Measurements from ENCODE around the gene SLC35B4.

Gene SLC35B4

DNA sequence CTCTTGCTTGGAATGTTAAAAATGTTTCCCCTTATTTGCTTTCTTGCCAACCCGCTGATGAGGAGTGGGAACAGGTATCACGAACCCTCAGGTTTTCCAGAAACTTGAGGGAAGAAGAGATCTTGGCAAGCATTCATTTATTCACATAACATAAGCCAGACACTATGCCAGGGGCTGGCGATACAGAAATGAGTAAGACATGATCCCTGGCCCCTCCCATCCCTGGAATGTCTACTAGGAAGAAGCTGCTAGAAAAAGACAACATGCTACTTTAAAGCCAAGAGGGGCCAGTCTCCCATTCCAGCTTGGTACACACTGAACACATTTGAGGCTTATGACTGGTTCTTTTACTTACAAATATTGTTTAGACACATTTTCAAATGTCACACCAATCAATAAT is 26.4 kb downstream of the SLC35B4 start:
- no peak for DNase-seq (ENCODE audit: low read depth)

DNA sequence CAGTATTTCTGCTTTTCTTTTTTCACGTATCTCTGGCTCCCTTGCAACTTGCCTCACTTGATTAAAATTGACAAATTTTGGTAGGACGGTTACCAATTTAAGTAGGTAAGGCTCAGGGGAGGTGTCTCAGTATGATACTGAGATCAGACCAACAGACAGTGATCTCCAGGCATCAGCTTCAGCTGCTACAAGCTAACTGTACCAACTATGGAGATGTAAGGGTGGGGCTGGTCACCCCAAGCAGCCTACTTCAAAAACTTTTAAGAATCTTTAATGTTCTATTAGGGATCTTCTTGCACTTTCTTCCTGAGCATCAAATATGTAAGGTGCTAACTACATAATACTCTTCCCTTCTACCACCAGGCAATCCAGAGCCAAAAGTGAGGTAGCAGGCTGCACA is 26.9 kb downstream of the SLC35B4 start:
- DNase-seq (ENCODE audit: low read depth), result no peak

DNA sequence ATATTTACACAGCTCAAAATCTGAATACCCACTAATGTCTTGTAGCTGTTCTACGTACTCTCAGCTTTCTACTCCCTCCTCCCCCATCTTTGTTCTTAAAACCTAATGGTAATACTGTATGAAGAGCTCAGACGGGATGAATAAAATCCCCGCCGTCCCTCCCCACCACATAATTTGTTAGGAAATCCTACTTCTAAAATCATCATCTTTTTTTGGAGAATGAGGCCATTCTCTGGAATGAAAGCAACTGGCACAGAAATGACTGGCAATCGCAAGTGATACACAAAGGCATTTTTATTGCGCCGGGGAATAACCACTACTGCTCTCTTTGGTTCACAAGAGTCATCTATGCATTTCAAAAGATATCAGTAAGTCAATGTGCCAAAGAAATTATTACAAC is 27.3 kb downstream of the SLC35B4 start:
- peak; percentile 21 for DNase-seq (ENCODE audit: low read depth)

DNA sequence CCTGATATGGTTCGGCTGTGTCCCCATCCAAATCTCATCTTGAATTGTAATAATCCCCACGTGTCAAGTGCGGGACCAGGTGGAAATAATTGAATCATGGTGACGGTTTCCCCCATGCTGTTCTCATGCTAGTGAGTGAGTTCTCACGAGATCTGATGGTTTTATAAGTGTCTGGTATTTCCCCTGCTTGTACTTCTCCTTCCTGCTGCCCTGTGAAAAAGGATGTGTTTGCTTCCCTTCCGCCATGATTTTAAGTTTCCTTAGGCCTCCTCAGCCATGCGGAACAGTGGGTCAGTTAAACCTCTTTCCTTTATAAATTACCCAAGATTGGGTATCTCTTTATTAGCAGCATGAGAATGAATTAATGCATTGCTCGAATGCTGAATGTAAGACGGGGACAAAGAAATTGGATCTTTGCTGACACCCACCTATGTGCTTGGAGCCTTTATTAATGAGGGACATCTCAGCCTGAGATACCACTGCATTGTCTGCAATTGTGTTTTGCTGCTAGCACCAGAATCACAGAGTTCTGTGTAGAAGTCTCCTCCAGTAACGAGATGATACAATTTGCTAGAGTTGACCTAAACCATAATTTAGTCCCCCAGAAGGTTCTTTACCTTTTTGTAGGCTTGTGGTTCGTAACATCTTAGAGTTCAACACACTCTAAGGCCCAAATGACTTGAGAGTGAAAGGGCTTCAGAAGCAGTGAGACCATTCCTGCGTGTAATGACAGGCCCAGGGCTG is 28.6 kb downstream of the SLC35B4 start:
- no peak for DNase-seq (ENCODE audit: low read depth)

DNA sequence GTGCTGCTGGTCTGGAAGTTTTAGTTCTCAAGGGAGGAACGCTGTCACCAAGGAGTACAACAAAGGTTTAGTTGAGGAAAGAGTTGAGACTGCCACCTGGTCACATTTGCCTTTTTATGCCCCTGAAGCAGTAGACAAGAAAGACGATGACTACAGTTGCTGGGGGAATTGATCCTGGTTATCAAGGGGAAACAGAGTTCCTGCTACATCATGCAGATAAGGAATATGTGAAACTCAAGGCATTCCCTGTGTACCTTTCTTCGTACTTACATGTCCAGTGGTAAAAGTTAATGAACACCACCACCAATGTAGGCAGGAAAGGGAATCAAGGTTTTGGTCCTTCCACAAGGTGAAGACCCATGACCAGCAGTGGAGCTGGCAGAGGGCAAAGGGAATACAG is 31.8 kb downstream of the SLC35B4 start:
- no peak for DNase-seq (ENCODE audit: low read depth)

DNA sequence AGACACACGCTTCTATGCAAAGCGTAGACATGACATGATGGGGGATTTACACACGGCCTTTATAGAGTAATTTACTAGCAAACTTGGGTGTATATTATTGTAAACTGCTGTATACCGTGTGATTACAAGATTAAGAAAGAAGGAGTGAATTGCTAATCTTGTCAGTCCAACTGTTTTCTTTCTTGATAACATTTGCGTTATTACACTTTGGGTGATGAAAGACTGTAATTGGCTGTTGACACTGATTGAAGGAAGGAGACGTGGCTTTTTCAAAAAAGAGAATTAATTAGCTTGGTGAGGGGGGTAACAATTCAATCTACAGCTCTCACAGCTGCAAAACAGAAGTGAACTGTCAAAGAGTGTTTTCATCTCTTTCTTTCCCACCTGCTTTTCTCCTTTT is 32.7 kb downstream of the SLC35B4 start:
- no peak for DNase-seq (ENCODE audit: low read depth)

DNA sequence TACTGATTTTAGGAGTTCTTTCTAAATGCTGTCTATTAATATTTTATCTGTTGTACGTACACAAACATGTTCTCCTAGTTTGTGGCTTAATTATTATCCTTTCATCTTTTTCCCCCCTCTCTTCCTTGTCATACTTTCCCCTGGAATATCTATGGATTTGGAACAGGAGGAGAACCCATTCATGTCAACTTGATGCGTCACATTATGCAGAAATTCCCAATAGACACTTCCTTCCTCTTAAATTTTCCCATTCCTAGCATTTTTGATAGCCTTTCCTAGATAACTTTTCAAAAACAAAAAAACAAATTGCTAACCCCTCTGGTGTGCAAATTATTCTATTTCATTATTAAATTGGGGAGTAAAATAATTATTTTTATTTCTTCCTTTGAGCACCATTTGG is 36.2 kb downstream of the SLC35B4 start:
- DNase-seq (ENCODE audit: low read depth), result no peak

DNA sequence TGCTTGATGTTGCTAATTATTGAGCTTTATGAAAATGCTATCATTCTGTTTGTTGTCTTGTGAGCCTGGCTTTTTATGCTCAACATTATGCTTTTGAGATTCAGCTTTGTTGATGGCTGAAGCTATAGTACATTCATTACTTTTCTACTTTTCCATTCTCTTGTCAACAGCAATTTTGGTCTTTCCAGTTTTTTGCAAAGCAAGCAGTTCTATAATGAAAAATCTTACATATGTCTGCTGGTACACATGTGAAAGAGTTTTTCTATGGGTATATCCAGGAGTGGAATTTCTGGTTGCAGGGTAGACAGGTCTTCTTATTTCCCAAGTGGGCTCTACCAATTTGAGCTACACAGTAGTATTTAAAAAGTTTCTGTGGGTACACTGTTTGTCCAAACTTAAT is 36.8 kb downstream of the SLC35B4 start:
- no peak for DNase-seq (ENCODE audit: low read depth)

DNA sequence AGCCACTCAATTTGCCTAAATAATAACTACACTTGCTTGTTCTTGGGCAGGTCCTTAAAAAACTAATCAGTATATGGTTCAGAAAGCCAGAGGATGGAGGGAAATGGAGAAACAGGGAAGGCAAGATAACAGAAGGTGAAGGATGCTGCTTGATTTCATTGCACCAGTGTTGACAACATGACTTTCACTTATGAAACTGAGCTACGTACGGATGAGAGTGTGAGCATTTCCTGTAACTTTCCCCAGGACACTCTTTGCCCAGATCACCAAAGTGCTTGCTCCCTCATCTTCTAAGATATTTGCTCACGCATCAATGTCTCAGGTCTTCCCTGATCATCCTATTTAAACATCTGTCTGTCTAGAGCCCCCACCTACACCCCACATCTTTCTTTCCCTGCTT is 37.4 kb downstream of the SLC35B4 start:
- DNase-seq (ENCODE audit: low read depth), result no peak

DNA sequence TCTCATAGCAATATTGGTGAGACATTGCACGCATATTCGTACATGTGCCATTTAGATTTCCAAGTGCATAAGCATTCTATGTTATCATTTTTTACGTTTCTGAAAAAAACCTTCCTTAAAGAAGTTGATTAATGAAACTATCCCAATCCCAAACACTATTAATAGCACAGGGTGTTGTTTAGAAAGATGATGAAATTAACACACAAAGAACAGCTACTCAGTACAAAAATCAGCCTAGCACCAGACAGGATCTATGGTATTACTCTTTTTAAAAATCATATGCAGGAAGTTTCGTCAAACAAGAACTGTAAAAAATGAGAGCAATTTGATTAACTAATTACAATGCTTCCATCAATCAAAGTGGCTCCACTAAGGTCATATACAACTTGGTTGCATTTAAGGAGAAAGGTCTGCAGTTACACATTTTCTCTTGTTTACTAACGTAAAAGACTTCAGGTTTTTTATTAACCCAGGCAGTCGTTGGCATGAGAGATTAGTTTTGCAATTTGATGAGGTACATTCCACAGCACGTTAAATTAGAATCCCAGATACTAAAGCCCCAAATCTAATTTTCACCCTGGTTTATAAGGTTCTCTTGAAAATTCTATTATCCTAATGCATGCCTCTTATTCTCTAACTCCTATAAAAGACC is 38.1 kb downstream of the SLC35B4 start:
- no peak for DNase-seq (ENCODE audit: low read depth)

DNA sequence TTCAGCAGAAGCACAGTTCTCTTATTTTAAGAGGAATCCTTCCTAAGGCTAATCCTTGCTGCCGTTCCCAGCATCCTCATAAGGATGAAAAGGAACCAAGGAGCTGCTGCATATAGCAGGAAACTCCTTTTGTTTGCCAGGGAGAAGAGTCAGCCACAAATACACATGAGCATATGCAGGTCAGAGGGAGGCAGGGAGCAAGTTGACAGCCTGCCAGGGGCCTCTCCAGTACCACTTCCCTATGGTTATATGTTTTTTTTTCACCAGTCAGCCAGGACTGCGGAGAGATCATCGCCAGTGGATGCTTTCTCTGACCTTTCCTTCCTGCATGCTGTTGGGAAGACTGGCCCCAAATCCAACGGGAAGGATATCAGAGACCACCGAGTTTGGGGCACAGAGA is 39.8 kb downstream of the SLC35B4 start:
- DNase-seq (ENCODE audit: low read depth), result no peak

DNA sequence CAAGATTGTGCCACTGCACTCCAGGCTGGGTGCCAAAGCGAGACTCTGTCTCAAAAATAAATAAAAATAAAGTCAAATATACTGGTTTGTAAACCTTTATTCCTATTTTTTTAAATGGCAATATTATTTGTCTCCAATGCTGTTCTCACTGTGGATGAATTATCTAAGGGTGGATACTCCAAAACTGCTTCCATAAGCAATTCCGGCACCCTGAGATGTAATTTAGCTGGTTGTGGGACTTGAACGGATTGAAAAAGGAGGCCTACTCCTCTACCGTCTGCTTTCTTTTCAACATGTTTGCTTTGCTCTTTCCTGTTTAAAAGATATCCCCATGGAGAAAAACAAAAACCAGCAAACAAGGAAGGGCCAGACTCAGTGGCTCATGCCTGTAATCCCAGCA is 54.4 kb downstream of the SLC35B4 start:
- no peak for DNase-seq (ENCODE audit: low read depth)

DNA sequence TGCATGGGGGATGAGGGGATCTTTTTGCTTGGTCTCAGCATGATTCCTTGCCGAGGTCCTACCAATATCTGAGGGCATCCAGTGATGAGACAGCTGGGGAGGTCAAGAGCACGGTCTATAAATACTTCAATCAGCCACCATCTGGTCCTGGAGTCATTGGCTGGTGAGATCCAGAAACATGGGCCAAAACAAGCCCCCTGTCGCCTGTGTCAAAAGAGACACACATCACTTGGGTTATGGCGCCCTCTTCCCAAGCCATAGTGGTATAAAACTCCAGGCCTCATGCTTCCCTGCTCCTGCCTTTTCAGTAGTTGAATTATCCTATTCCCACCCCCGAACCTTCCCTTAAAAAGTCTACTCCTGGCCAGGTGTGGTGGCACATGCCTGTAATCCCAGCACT is 60.9 kb downstream of the SLC35B4 start:
- no peak for DNase-seq (ENCODE audit: low read depth)

DNA sequence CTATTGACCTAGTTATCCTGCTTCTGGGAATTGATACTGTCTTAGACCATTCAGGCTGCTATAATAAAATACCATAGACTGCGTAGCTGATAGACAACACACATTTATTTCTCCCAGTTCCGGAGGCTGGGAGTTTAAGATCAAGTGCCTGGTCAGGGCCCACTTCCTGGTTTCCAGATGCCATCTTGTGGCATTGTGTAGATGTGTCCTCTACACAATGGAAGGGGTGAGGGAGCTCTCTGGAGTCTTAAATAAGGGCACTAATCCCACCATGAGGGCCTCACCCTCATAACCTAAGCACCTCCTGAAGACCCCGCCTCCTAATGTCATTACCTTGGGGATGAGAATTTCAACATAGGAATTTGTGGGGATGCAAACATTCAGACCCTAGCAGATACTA is 62.4 kb downstream of the SLC35B4 start:
- peak; percentile 3 for DNase-seq (ENCODE audit: low read depth)

DNA sequence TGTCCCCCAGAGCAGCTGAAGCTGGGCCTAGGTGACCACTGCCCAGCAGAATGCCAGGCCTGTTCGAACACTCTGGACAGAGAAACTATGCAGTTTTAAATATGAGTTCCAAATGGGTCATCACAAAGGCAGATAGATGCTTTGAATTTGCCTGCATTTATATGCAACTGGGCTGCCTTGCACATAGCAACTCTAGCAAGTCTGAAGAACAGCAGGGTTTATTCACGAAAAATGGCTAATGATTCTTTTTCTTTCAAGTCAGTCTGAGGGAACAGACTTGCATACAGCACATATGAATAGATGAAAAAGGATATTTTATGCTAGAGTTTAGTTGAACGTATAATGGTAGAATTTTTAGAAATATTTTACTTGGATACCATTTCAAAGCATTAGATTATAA is 68.5 kb downstream of the SLC35B4 start:
- no peak for DNase-seq (ENCODE audit: low read depth)

DNA sequence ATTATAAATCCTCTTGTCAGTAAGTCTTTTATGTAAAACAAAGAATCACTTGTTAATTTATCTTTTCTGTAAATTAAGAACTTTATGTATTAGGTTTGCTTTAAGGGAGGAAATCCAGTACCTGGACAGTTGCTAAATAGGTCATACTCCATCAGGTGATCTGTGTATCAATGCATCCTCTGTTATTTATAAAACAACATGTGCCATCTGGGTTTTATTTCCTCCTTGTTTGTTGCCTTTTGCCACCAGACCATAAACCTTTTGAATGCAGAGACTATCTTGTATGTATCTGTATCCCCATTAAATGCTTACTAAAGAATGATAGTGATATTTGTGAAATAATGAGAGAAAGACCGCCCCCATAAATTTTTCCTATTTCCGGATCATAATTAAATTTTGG is 70.0 kb downstream of the SLC35B4 start:
- no peak for DNase-seq (ENCODE audit: low read depth)

DNA sequence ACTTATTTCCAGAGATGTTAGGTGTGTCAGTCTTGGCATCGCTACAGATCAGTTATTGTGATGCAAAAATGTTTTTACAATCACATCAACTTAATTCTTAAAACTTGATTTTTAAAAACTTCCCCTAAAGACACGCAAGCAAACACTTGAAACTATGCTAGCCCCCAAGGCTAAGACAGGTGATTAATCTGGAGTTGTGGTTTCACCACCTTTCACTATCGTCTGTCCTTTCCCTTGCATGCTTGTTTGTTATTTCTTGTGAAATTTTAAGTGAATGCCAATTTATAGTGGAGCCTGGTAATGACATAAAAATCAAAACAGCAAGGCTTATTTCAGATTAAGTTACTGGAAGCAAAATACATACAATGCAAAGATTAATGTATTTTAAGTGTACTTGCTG is 70.4 kb downstream of the SLC35B4 start:
- DNase-seq (ENCODE audit: low read depth), result no peak

DNA sequence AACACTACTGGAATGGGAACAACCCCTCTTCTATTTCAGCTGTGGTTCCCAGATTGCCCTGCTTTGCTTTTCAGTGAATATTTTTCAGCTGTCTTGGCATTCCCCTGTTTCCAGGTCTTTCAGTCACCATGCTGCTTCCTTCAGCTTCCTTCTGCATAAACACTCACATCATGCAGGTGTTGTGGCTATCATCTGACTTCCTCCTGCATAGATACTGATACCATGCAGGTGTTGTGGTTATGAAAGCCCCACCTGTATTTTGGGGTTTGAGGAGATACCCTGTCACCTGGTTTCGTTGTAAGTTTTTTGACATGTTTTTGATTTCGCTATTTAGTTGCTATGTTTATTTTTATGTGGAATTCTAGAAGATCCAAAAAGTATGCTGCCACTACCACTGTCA is 71.5 kb downstream of the SLC35B4 start:
- no peak for DNase-seq (ENCODE audit: low read depth)

Measured in stromal cell of bone marrow (primary cell).